DMS 273 (cell line): ENCODE data around the gene CCDC74B.
"Not testable (repeated sequence)": the region's sequence is repeated elsewhere in the genome, so short reads cannot be mapped to it uniquely, and the experiment has no call there.

Experiments
- DNase-seq: peaks from one replicate; lab custom pipeline; 2025; ENCODE audit not compliant: unreplicated experiment; lab: John Stamatoyannopoulos, UW

The CCDC74B gene

GRCh38 chr2:130120924-130121323, 24.0 kb downstream of the CCDC74B start:
- not testable (repeated sequence) for DNase-seq

GRCh38 chr2:130102597-130103363, 42.1 kb downstream of the CCDC74B start:
- DNase-seq = not testable (repeated sequence)
